OCI-LY7 (cell line): Measurements from ENCODE around the gene HS3ST4. TPM values are rescaled to one million over a fixed set of nuclear protein-coding genes. Genes with fewer than 3 reads are reported as not detected.

ENCODE experiments used
- BruUV-seq: library from RNA; stranded (reverse); fragments of 400-500 nt; replicated peaks from 2 replicates; lab custom pipeline; 2021; lab: Mats Ljungman, UMichigan
- CTCF ChIA-PET: fragments of 300-600 bp; sonication (Branson Sonifier 250); formaldehyde crosslinking; loops from one replicate; lab custom pipeline; 2022; ENCODE audit warnings: antibody characterized with exemption; ENCODE audit not compliant: unreplicated experiment; lab: Charles Lee
- POLR2A ChIA-PET: fragments of 300-600 bp; sonication (Branson Sonifier 250); formaldehyde crosslinking; loops from one replicate; lab custom pipeline; 2022; ENCODE audit warnings: antibody characterized with exemption; lab: Charles Lee
- DNase-seq: peaks from one replicate; pipeline ENCODE4 v3.0.0-alpha.2; 2015; ENCODE audit warnings: low spot score
- H2AFZ ChIP-seq: fragments of 200-600 bp; sonication (generic), shearing (Covaris generic); 2 replicates; pipeline ENCODE4 v1.6.1; 2014; ENCODE audit warnings: mild to moderate bottlenecking, antibody characterized with exemption, low read length, moderate library complexity
- H3K27ac ChIP-seq: fragments of 200-600 bp; sonication (generic); 2 replicates; pipeline ENCODE4 v1.5.1; 2014; ENCODE audit warnings: mixed run types, low read depth, mild to moderate bottlenecking, moderate library complexity, low read length, inconsistent platforms; ENCODE audit not compliant: poor library complexity, severe bottlenecking
- H3K36me3 ChIP-seq: fragments of 200-600 bp; sonication (generic); 2 replicates; pipeline ENCODE4 v1.6.1; 2014; ENCODE audit warnings: mild to moderate bottlenecking, antibody characterized with exemption, low read length, moderate library complexity, mixed read lengths; ENCODE audit not compliant: insufficient read depth
- H3K4me1 ChIP-seq: fragments of 200-600 bp; sonication (generic); 2 replicates; pipeline ENCODE4 v1.5.1; 2014; ENCODE audit warnings: mild to moderate bottlenecking, low read length; ENCODE audit not compliant: insufficient read depth, poor library complexity, severe bottlenecking
- H3K4me2 ChIP-seq: fragments of 200-600 bp; sonication (generic); 2 replicates; pipeline ENCODE4 v1.6.1; 2014; ENCODE audit warnings: mild to moderate bottlenecking, low read length
- H3K4me3 ChIP-seq: fragments of 200-600 bp; sonication (generic); 2 replicates; pipeline ENCODE4 v1.5.1; 2014; ENCODE audit warnings: mild to moderate bottlenecking, low read depth, low read length; ENCODE audit not compliant: poor library complexity, severe bottlenecking
- H3K79me2 ChIP-seq: fragments of 200-600 bp; sonication (generic); 2 replicates; pipeline ENCODE4 v1.6.1; 2016; ENCODE audit warnings: low read depth, mild to moderate bottlenecking, low read length, moderate library complexity, mixed read lengths; ENCODE audit not compliant: insufficient read depth
- H3K9me2 ChIP-seq: fragments of 200-600 bp; sonication (generic); 2 replicates; pipeline ENCODE4 v1.6.1; 2016; ENCODE audit warnings: mild to moderate bottlenecking, low read length, mixed read lengths; ENCODE audit not compliant: insufficient read depth
- H3K9me3 ChIP-seq: fragments of 200-600 bp; sonication (generic); 2 replicates; pipeline ENCODE4 v1.6.1; 2014; ENCODE audit warnings: mild to moderate bottlenecking, mixed run types, low read length, mixed read lengths
- H4K20me1 ChIP-seq: fragments of 200-600 bp; sonication (generic); 2 replicates; pipeline ENCODE4 v1.6.1; 2014; ENCODE audit warnings: mild to moderate bottlenecking, antibody characterized with exemption, low read length, moderate library complexity, mixed read lengths; ENCODE audit not compliant: insufficient read depth
- EZH2phosphoT487 ChIP-seq: fragments of 200-600 bp; sonication (generic); IDR thresholded peaks from 2 replicates; pipeline ENCODE4 v1.6.1; 2018; ENCODE audit warnings: low read depth, borderline replicate concordance, mild to moderate bottlenecking, mixed run types, antibody characterized with exemption, low read length, moderate library complexity, mixed read lengths
- intact Hi-C: fragments of 100-400 bp; cut with micrococcal nuclease; formaldehyde crosslinking; loops from one replicate; pipeline ENCODE4 v1.10.0; 2022; ENCODE audit not compliant: unreplicated experiment
- total RNA-seq, 2 experiments: library from RNA; depleted of rRNA in 1 of 2; stranded (reverse); fragments of >200 nt in 1 of 2; shearing (Covaris generic) in 1 of 2; gene quantifications; 2 replicates each; pipeline ENCODE4 v1.2.3, GENCODE V29; 2014 to 2022
- TF ChIP-seq, protein P1 (sequence below): fragments of 200-600 bp; sonication (generic); conservative IDR thresholded peaks from 2 replicates; pipeline ENCODE4 v1.5.1; 2014; ENCODE audit warnings: mild to moderate bottlenecking, antibody characterized with exemption, low read length, moderate library complexity, mixed read lengths

The HS3ST4 gene
- total RNA-seq, 2 experiments from 2014 or later: not detected

DNA sequence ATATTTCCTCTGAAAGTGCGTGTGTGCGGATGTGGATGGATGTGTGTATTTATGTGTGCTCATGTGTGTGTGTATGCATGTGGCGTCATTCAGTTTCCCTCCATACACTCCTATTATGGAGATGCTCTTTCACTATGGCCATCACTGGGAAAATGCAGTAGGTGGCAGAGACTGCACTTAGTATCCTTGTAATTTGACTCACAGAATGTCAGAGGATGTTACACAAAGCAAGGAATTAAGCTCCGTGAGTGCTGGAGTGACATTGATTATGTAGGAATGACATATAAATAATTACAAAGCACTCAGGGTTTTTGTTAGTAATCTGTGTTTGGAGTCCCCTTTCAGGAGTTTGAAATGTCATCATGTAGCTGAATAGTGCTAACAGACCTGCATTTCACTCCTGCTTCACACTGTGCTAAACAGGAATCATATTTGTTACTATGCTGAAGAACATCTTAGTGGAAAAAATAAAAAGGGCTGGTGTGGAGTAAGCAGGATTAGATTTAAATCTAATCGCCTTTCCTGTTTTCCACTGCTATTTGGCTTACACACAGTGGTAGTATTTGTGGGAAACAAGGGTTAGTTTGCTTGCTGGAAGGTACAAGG lies 59.6 kb downstream of the HS3ST4 start:
- no peak for TF ChIP-seq EZH2phosphoT487
- TF ChIP-seq, protein P1, sequence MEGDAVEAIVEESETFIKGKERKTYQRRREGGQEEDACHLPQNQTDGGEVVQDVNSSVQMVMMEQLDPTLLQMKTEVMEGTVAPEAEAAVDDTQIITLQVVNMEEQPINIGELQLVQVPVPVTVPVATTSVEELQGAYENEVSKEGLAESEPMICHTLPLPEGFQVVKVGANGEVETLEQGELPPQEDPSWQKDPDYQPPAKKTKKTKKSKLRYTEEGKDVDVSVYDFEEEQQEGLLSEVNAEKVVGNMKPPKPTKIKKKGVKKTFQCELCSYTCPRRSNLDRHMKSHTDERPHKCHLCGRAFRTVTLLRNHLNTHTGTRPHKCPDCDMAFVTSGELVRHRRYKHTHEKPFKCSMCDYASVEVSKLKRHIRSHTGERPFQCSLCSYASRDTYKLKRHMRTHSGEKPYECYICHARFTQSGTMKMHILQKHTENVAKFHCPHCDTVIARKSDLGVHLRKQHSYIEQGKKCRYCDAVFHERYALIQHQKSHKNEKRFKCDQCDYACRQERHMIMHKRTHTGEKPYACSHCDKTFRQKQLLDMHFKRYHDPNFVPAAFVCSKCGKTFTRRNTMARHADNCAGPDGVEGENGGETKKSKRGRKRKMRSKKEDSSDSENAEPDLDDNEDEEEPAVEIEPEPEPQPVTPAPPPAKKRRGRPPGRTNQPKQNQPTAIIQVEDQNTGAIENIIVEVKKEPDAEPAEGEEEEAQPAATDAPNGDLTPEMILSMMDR: no peak
- Histone ChIP-seq H3K36me3 (no peaks in the 10 kb centered on the region), H3K4me3 (no peak overlapping the region), H3K9me3 (no peaks in the 10 kb centered on the region), H3K79me2 (no peaks in the 10 kb centered on the region), H3K4me2 (no peak overlapping the region), H3K27ac (no peak overlapping the region), H2AFZ (no peak overlapping the region), H3K9me2 (no peaks in the 10 kb centered on the region), H3K4me1 (no peaks in the 10 kb centered on the region), H4K20me1 (no peaks in the 10 kb centered on the region)
- no peak for DNase-seq
- CTCF ChIA-PET: no interaction called here
- no TSS peak for BruUV-seq
- POLR2A ChIA-PET: no interaction called here
- intact Hi-C loops: no loop called here

DNA sequence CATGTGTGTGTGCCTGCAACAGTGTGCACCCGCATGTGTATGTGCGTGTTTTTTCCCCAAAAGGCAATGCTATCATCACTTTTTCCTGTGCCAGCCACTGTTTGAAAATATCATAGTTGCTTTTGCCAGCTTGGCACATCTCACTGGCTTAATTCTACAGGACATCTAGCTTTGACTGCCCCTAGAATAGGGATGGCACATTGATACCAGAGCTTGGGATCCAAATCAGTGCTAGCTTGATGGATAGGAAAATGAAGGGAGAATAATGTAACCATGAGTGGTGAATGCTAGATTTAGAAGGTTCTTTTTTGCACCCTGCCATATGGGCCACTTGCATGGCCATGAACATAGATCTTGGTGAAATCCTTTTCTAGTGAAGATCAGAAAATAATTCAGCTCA lies 72.7 kb downstream of the HS3ST4 start:
- no peak for DNase-seq
- intact Hi-C loops: no loop called here
- Histone ChIP-seq H3K4me1 (no peaks in the 10 kb centered on the region), H3K27ac (no peak overlapping the region), H3K4me3 (no peak overlapping the region), H3K9me3 (no peaks in the 10 kb centered on the region), H2AFZ (no peak overlapping the region), H3K9me2 (no peaks in the 10 kb centered on the region), H3K79me2 (no peaks in the 10 kb centered on the region), H3K4me2 (no peak overlapping the region), H3K36me3 (no peaks in the 10 kb centered on the region), H4K20me1 (no peaks in the 10 kb centered on the region)
- BruUV-seq: no TSS peak
- CTCF ChIA-PET: no interaction called here
- TF ChIP-seq EZH2phosphoT487: no peak
- TF ChIP-seq, protein P1: no peak
- POLR2A ChIA-PET: no interaction called here

DNA sequence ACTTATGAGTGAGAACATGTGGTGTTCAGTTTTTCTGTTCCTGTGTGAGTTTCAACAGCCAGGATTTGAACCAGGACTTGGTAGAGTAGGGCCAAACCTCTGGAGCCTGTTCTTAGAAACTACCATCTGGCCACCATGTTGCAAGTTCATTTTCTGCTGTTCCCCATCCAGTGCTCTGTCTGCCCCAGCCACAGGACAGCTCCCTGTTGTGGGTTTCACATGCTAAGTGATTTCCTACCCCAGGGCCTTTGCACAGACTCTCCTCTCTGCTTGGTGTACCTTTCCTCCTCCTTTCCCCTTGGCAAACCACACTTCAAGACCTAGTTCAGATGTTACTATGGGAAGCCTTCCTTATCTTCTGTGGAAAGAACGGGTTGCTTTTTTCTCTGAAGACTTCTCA lies 79.5 kb downstream of the HS3ST4 start:
- no TSS peak for BruUV-seq
- Histone ChIP-seq H2AFZ (no peak overlapping the region), H3K4me3 (no peak overlapping the region), H3K27ac (no peak overlapping the region), H4K20me1 (no peaks in the 10 kb centered on the region), H3K9me2 (no peaks in the 10 kb centered on the region), H3K9me3 (no peaks in the 10 kb centered on the region), H3K4me1 (no peaks in the 10 kb centered on the region), H3K36me3 (no peaks in the 10 kb centered on the region), H3K4me2 (no peak overlapping the region), H3K79me2 (no peaks in the 10 kb centered on the region)
- intact Hi-C loops: no loop called here
- ChIA-PET CTCF (no interaction called here), POLR2A (no interaction called here)
- no peak for DNase-seq
- TF ChIP-seq EZH2phosphoT487: no peak
- TF ChIP-seq, protein P1: no peak
